Measurements from ENCODE around the gene GADD45B. TPM values are rescaled to one million over a fixed set of nuclear protein-coding genes. Genes with fewer than 3 reads are reported as not detected.

Gene GADD45B
- total and polyA plus RNA-seq, 8 donors: 52.9 to 588 (median 81.9) TPM

GRCh38 chr19:2443785-2444182, 32.1 kb upstream of the GADD45B start:
- 89 to 92% (median 90%) methylated on average over 15 to 17 of the region's 17 CpGs for WGBS, 5 donors
- H3K4me3 ChIP-seq: no peak overlapping the region
- DNase-seq: no peak
- H3K27ac ChIP-seq: no peak overlapping the region
- no peaks in the 10 kb centered on the region for H3K9me3 ChIP-seq
- intact Hi-C loops (cut with DNase I; ENCODE audit: low total_unique reads): loop anchor here (10.0 kb wide), 1 partner anchor 159 kb away; the partner anchor contains the start of gene PEAK3
- no peaks in the 10 kb centered on the region for H3K4me1 ChIP-seq
- H3K36me3 ChIP-seq: peaks cover 9 to 48% (median 41%) of the 10 kb centered on the region in 4 donors
- no peak for TF ChIP-seq POLR2A (IDR thresholded peaks at IDR 0.05)
- no peak for TF ChIP-seq EP300 (IDR thresholded peaks at IDR 0.05)
- TF ChIP-seq, protein P1, sequence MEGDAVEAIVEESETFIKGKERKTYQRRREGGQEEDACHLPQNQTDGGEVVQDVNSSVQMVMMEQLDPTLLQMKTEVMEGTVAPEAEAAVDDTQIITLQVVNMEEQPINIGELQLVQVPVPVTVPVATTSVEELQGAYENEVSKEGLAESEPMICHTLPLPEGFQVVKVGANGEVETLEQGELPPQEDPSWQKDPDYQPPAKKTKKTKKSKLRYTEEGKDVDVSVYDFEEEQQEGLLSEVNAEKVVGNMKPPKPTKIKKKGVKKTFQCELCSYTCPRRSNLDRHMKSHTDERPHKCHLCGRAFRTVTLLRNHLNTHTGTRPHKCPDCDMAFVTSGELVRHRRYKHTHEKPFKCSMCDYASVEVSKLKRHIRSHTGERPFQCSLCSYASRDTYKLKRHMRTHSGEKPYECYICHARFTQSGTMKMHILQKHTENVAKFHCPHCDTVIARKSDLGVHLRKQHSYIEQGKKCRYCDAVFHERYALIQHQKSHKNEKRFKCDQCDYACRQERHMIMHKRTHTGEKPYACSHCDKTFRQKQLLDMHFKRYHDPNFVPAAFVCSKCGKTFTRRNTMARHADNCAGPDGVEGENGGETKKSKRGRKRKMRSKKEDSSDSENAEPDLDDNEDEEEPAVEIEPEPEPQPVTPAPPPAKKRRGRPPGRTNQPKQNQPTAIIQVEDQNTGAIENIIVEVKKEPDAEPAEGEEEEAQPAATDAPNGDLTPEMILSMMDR (IDR thresholded peaks at IDR 0.05): no peak
- no peak for TF ChIP-seq POLR2AphosphoS5 (IDR thresholded peaks at IDR 0.05)
- no peaks in the 10 kb centered on the region for H3K27me3 ChIP-seq

GRCh38 chr19:2444251-2445002, 31.5 kb upstream of the GADD45B start:
- 92 to 96% (median 94%) methylated on average over 30 to 34 of the region's 34 CpGs for whole genome bisulfite sequencing, 5 donors
- Histone ChIP-seq H3K27me3 (no peaks in the 10 kb centered on the region), H3K4me1 (no peaks in the 10 kb centered on the region), H3K9me3 (no peaks in the 10 kb centered on the region), H3K36me3 (peaks cover 9 to 44% (median 40%) of the 10 kb centered on the region in 4 donors), H3K27ac (no peak overlapping the region), H3K4me3 (no peak overlapping the region)
- no peak for TF ChIP-seq POLR2A (IDR thresholded peaks at IDR 0.05)
- TF ChIP-seq POLR2AphosphoS5 (IDR thresholded peaks at IDR 0.05): no peak
- TF ChIP-seq, protein P1 (IDR thresholded peaks at IDR 0.05): no peak
- no peak for TF ChIP-seq EP300 (IDR thresholded peaks at IDR 0.05)
- DNase-seq: no peak
- intact Hi-C loops (cut with DNase I; ENCODE audit: low total_unique reads): loop anchor here (10.0 kb wide), 1 partner anchor 160 kb away; the partner anchor contains the start of gene PEAK3

DNA sequence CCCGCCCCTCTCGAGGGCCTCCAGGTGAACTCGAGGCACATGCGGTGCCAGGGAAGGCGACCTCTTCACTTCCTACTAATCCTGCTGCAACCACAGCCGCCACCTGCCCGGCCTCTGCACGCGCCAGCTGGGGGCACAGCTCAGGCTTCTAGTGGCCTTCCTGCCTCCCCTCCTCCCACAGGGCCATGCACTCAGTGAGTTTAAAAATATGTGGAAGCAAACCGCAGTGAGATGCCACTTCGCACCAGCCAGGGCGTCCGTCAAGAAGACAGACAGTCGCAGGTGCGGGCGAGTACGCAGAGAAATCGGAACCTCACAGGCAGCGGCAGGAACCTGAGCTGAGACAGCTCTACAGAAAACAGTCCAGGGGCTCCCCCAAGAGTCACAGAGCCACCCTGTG, 29.5 kb upstream of the GADD45B start:
- Histone ChIP-seq H3K4me3 (no peak overlapping the region), H3K9me3 (no peaks in the 10 kb centered on the region), H3K4me1 (no peaks in the 10 kb centered on the region), H3K27ac (no peak overlapping the region), H3K27me3 (no peaks in the 10 kb centered on the region), H3K36me3 (peaks cover 7 to 47% (median 39%) of the 10 kb centered on the region in 4 donors)
- intact Hi-C loops (cut with DNase I; ENCODE audit: low total_unique reads): loop anchor here (10.0 kb wide), 1 partner anchor 162 kb away; the partner anchor contains the start of gene PEAK3
- 61 to 77% (median 73%) methylated on average over 18 to 19 of the region's 19 CpGs for WGBS, 5 donors
- peak in 1 of 2 donors; percentile 69 for DNase-seq
- no peak for TF ChIP-seq EP300 (IDR thresholded peaks at IDR 0.05)
- TF ChIP-seq POLR2AphosphoS5 (IDR thresholded peaks at IDR 0.05): no peak
- no peak for TF ChIP-seq POLR2A (IDR thresholded peaks at IDR 0.05)
- TF ChIP-seq, protein P1 (IDR thresholded peaks at IDR 0.05): no peak

DNA sequence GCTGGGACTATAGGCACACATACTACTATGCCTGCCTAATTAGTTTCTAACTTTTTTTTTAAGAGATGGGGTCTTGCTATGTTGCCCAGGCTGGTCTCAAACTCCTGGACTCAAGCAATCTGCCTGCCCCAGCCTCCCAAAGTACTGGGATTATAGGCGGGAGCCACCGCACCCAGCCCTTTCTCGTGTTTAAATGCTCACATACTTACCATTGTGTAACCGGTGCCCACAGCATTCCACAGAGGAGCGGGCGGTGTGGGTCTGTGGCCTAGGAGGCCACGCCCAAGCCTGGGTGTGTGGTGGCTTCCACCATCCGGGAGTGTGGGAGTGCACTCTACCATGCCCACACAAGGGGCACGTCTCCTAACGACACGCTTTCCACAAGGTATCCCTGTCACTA, 26.9 kb upstream of the GADD45B start:
- TF ChIP-seq POLR2A (IDR thresholded peaks at IDR 0.05) (no peak), POLR2AphosphoS5 (IDR thresholded peaks at IDR 0.05) (no peak), EP300 (IDR thresholded peaks at IDR 0.05) (no peak)
- TF ChIP-seq, protein P1 (IDR thresholded peaks at IDR 0.05): no peak
- intact Hi-C loops (cut with DNase I; ENCODE audit: low total_unique reads): loop anchor here (10.0 kb wide), 1 partner anchor 164 kb away; the partner anchor contains the start of gene PEAK3
- H3K4me1 ChIP-seq: no peaks in the 10 kb centered on the region
- peaks cover 0 to 26% (median 17%) of the 10 kb centered on the region in 4 donors for H3K36me3 ChIP-seq
- DNase-seq: no peak
- H3K27ac ChIP-seq: no peak overlapping the region
- WGBS, 5 donors: 90 to 96% (median 91%) methylated on average over 11 of the region's 11 CpGs
- H3K4me3 ChIP-seq: no peak overlapping the region
- H3K9me3 ChIP-seq: no peaks in the 10 kb centered on the region
- no peaks in the 10 kb centered on the region for H3K27me3 ChIP-seq

All from stomach (tissue), 9 donors.